Measurements from ENCODE around the gene SHOX.
"Not testable (repeated sequence)": the region's sequence is repeated elsewhere in the genome, so short reads cannot be mapped to it uniquely, and the experiment has no call there.

Gene SHOX

GRCh38 chrX:646228-646495 lies 15.6 kb downstream of the SHOX start:
- no peaks in the 10 kb centered on the region for H3K36me3 ChIP-seq (ENCODE audit: control insufficient read depth in 2 of 2, insufficient read depth in 2 of 2, low read length in 2 of 2)
- H3K4me3 ChIP-seq (ENCODE audit: low read length in 2 of 2), result no peak overlapping the region
- H3K9ac ChIP-seq (ENCODE audit: low read depth in 1 of 2, low read length in 2 of 2), result no peak overlapping the region
- no peaks in the 10 kb centered on the region for H3K9me3 ChIP-seq (ENCODE audit: control insufficient read depth in 2 of 2, low read length in 2 of 2)
- H3K27ac ChIP-seq (ENCODE audit: low read depth in 2 of 2, low read length in 2 of 2), result no peak overlapping the region
- peaks cover 0 to 7% of the 10 kb centered on the region in 2 donors for H3K27me3 ChIP-seq (ENCODE audit: control insufficient read depth in 2 of 2, insufficient read depth in 2 of 2, low read length in 2 of 2)
- H3K4me1 ChIP-seq (ENCODE audit: control insufficient read depth in 2 of 2, insufficient read depth in 2 of 2, low read length in 2 of 2), result no peaks in the 10 kb centered on the region

GRCh38 chrX:646796-647195 lies 16.2 kb downstream of the SHOX start:
- no peaks in the 10 kb centered on the region for H3K36me3 ChIP-seq (ENCODE audit: control insufficient read depth in 2 of 2, insufficient read depth in 2 of 2, low read length in 2 of 2)
- H3K4me3 ChIP-seq (ENCODE audit: low read length in 2 of 2), result no peak overlapping the region
- H3K4me1 ChIP-seq (ENCODE audit: control insufficient read depth in 2 of 2, insufficient read depth in 2 of 2, low read length in 2 of 2), result no peaks in the 10 kb centered on the region
- no peak overlapping the region for H3K9ac ChIP-seq (ENCODE audit: low read depth in 1 of 2, low read length in 2 of 2)
- H3K27ac ChIP-seq (ENCODE audit: low read depth in 2 of 2, low read length in 2 of 2), result no peak overlapping the region
- H3K9me3 ChIP-seq (ENCODE audit: control insufficient read depth in 2 of 2, low read length in 2 of 2), result no peaks in the 10 kb centered on the region
- peaks cover 0 to 7% of the 10 kb centered on the region in 2 donors for H3K27me3 ChIP-seq (ENCODE audit: control insufficient read depth in 2 of 2, insufficient read depth in 2 of 2, low read length in 2 of 2)

GRCh38 chrX:649166-649565 lies 18.6 kb downstream of the SHOX start:
- Histone ChIP-seq H3K4me1 (ENCODE audit: control insufficient read depth in 2 of 2, insufficient read depth in 2 of 2, low read length in 2 of 2) (no peaks in the 10 kb centered on the region), H3K27me3 (ENCODE audit: control insufficient read depth in 2 of 2, insufficient read depth in 2 of 2, low read length in 2 of 2) (no peaks in the 10 kb centered on the region), H3K36me3 (ENCODE audit: control insufficient read depth in 2 of 2, insufficient read depth in 2 of 2, low read length in 2 of 2) (no peaks in the 10 kb centered on the region), H3K4me3 (ENCODE audit: low read length in 2 of 2) (no peak overlapping the region), H3K9me3 (ENCODE audit: control insufficient read depth in 2 of 2, low read length in 2 of 2) (no peaks in the 10 kb centered on the region), H3K9ac (ENCODE audit: low read depth in 1 of 2, low read length in 2 of 2) (no peak overlapping the region), H3K27ac (ENCODE audit: low read depth in 2 of 2, low read length in 2 of 2) (no peak overlapping the region)

GRCh38 chrX:650324-650723 lies 19.7 kb downstream of the SHOX start:
- no peaks in the 10 kb centered on the region for H3K27me3 ChIP-seq (ENCODE audit: control insufficient read depth in 2 of 2, insufficient read depth in 2 of 2, low read length in 2 of 2)
- H3K4me3 ChIP-seq (ENCODE audit: low read length in 2 of 2), result no peak overlapping the region
- H3K27ac ChIP-seq (ENCODE audit: low read depth in 2 of 2, low read length in 2 of 2), result no peak overlapping the region
- no peaks in the 10 kb centered on the region for H3K4me1 ChIP-seq (ENCODE audit: control insufficient read depth in 2 of 2, insufficient read depth in 2 of 2, low read length in 2 of 2)
- no peaks in the 10 kb centered on the region for H3K9me3 ChIP-seq (ENCODE audit: control insufficient read depth in 2 of 2, low read length in 2 of 2)
- no peak overlapping the region for H3K9ac ChIP-seq (ENCODE audit: low read depth in 1 of 2, low read length in 2 of 2)
- no peaks in the 10 kb centered on the region for H3K36me3 ChIP-seq (ENCODE audit: control insufficient read depth in 2 of 2, insufficient read depth in 2 of 2, low read length in 2 of 2)

GRCh38 chrX:650811-651210 lies 20.2 kb downstream of the SHOX start:
- Histone ChIP-seq H3K27me3 (ENCODE audit: control insufficient read depth in 2 of 2, insufficient read depth in 2 of 2, low read length in 2 of 2) (no peaks in the 10 kb centered on the region), H3K27ac (ENCODE audit: low read depth in 2 of 2, low read length in 2 of 2) (no peak overlapping the region), H3K9ac (ENCODE audit: low read depth in 1 of 2, low read length in 2 of 2) (no peak overlapping the region), H3K36me3 (ENCODE audit: control insufficient read depth in 2 of 2, insufficient read depth in 2 of 2, low read length in 2 of 2) (no peaks in the 10 kb centered on the region), H3K9me3 (ENCODE audit: control insufficient read depth in 2 of 2, low read length in 2 of 2) (no peaks in the 10 kb centered on the region), H3K4me1 (ENCODE audit: control insufficient read depth in 2 of 2, insufficient read depth in 2 of 2, low read length in 2 of 2) (no peaks in the 10 kb centered on the region), H3K4me3 (ENCODE audit: low read length in 2 of 2) (no peak overlapping the region)

- H3K9ac ChIP-seq (ENCODE audit: low read depth in 1 of 2, low read length in 2 of 2); H3K4me1 ChIP-seq (ENCODE audit: control insufficient read depth in 2 of 2, insufficient read depth in 2 of 2, low read length in 2 of 2); H3K36me3 ChIP-seq (ENCODE audit: control insufficient read depth in 2 of 2, insufficient read depth in 2 of 2, low read length in 2 of 2); H3K9me3 ChIP-seq (ENCODE audit: control insufficient read depth in 2 of 2, low read length in 2 of 2); H3K4me3 ChIP-seq (ENCODE audit: low read length in 2 of 2); H3K27ac ChIP-seq (ENCODE audit: low read depth in 2 of 2, low read length in 2 of 2); H3K27me3 ChIP-seq (ENCODE audit: control insufficient read depth in 2 of 2, insufficient read depth in 2 of 2, low read length in 2 of 2): not testable (repeated sequence)
Observed at GRCh38 chrX:651922-652321, 21.3 kb downstream of the SHOX start.

- Histone ChIP-seq H3K4me3 (ENCODE audit: low read length in 2 of 2) (no peak overlapping the region), H3K9me3 (ENCODE audit: control insufficient read depth in 2 of 2, low read length in 2 of 2) (no peaks in the 10 kb centered on the region), H3K27me3 (ENCODE audit: control insufficient read depth in 2 of 2, insufficient read depth in 2 of 2, low read length in 2 of 2) (no peaks in the 10 kb centered on the region), H3K4me1 (ENCODE audit: control insufficient read depth in 2 of 2, insufficient read depth in 2 of 2, low read length in 2 of 2) (no peaks in the 10 kb centered on the region), H3K36me3 (ENCODE audit: control insufficient read depth in 2 of 2, insufficient read depth in 2 of 2, low read length in 2 of 2) (no peaks in the 10 kb centered on the region), H3K9ac (ENCODE audit: low read depth in 1 of 2, low read length in 2 of 2) (no peak overlapping the region), H3K27ac (ENCODE audit: low read depth in 2 of 2, low read length in 2 of 2) (no peak overlapping the region)
Observed at GRCh38 chrX:652341-652741, 21.8 kb downstream of the SHOX start.

GRCh38 chrX:653306-653705 lies 22.7 kb downstream of the SHOX start:
- Histone ChIP-seq H3K27ac (ENCODE audit: low read depth in 2 of 2, low read length in 2 of 2) (no peak overlapping the region), H3K27me3 (ENCODE audit: control insufficient read depth in 2 of 2, insufficient read depth in 2 of 2, low read length in 2 of 2) (no peaks in the 10 kb centered on the region), H3K9me3 (ENCODE audit: control insufficient read depth in 2 of 2, low read length in 2 of 2) (no peaks in the 10 kb centered on the region), H3K9ac (ENCODE audit: low read depth in 1 of 2, low read length in 2 of 2) (no peak overlapping the region), H3K36me3 (ENCODE audit: control insufficient read depth in 2 of 2, insufficient read depth in 2 of 2, low read length in 2 of 2) (no peaks in the 10 kb centered on the region), H3K4me1 (ENCODE audit: control insufficient read depth in 2 of 2, insufficient read depth in 2 of 2, low read length in 2 of 2) (no peaks in the 10 kb centered on the region), H3K4me3 (ENCODE audit: low read length in 2 of 2) (no peak overlapping the region)

- no peaks in the 10 kb centered on the region for H3K36me3 ChIP-seq (ENCODE audit: control insufficient read depth in 2 of 2, insufficient read depth in 2 of 2, low read length in 2 of 2)
- no peaks in the 10 kb centered on the region for H3K4me1 ChIP-seq (ENCODE audit: control insufficient read depth in 2 of 2, insufficient read depth in 2 of 2, low read length in 2 of 2)
- H3K9me3 ChIP-seq (ENCODE audit: control insufficient read depth in 2 of 2, low read length in 2 of 2), result no peaks in the 10 kb centered on the region
- no peak overlapping the region for H3K4me3 ChIP-seq (ENCODE audit: low read length in 2 of 2)
- H3K27me3 ChIP-seq (ENCODE audit: control insufficient read depth in 2 of 2, insufficient read depth in 2 of 2, low read length in 2 of 2), result no peaks in the 10 kb centered on the region
- no peak overlapping the region for H3K9ac ChIP-seq (ENCODE audit: low read depth in 1 of 2, low read length in 2 of 2)
- no peak overlapping the region for H3K27ac ChIP-seq (ENCODE audit: low read depth in 2 of 2, low read length in 2 of 2)
Observed at GRCh38 chrX:661154-661553, 30.6 kb downstream of the SHOX start.

- Histone ChIP-seq H3K4me3 (ENCODE audit: low read length in 2 of 2) (no peak overlapping the region), H3K27me3 (ENCODE audit: control insufficient read depth in 2 of 2, insufficient read depth in 2 of 2, low read length in 2 of 2) (no peaks in the 10 kb centered on the region), H3K9ac (ENCODE audit: low read depth in 1 of 2, low read length in 2 of 2) (no peak overlapping the region), H3K9me3 (ENCODE audit: control insufficient read depth in 2 of 2, low read length in 2 of 2) (no peaks in the 10 kb centered on the region), H3K4me1 (ENCODE audit: control insufficient read depth in 2 of 2, insufficient read depth in 2 of 2, low read length in 2 of 2) (no peaks in the 10 kb centered on the region), H3K36me3 (ENCODE audit: control insufficient read depth in 2 of 2, insufficient read depth in 2 of 2, low read length in 2 of 2) (no peaks in the 10 kb centered on the region), H3K27ac (ENCODE audit: low read depth in 2 of 2, low read length in 2 of 2) (no peak overlapping the region)
Observed at GRCh38 chrX:662126-662525, 31.5 kb downstream of the SHOX start.

- H3K27me3 ChIP-seq (ENCODE audit: control insufficient read depth in 2 of 2, insufficient read depth in 2 of 2, low read length in 2 of 2), result no peaks in the 10 kb centered on the region
- H3K27ac ChIP-seq (ENCODE audit: low read depth in 2 of 2, low read length in 2 of 2), result no peak overlapping the region
- H3K4me3 ChIP-seq (ENCODE audit: low read length in 2 of 2), result no peak overlapping the region
- no peak overlapping the region for H3K9ac ChIP-seq (ENCODE audit: low read depth in 1 of 2, low read length in 2 of 2)
- H3K36me3 ChIP-seq (ENCODE audit: control insufficient read depth in 2 of 2, insufficient read depth in 2 of 2, low read length in 2 of 2), result no peaks in the 10 kb centered on the region
- no peaks in the 10 kb centered on the region for H3K9me3 ChIP-seq (ENCODE audit: control insufficient read depth in 2 of 2, low read length in 2 of 2)
- H3K4me1 ChIP-seq (ENCODE audit: control insufficient read depth in 2 of 2, insufficient read depth in 2 of 2, low read length in 2 of 2), result no peaks in the 10 kb centered on the region
Observed at GRCh38 chrX:663841-664240, 33.2 kb downstream of the SHOX start.
